GM23338 (cell line): Measurements from ENCODE around the gene GSN.

ENCODE experiments used
- CREB1 ChIP-seq: fragments of 250-450 bp; sonication (Bioruptor Pico); IDR thresholded peaks from 2 replicates; pipeline ENCODE4 v1.5.0; 2020; ENCODE audit warnings: low read depth, mild to moderate bottlenecking, moderate library complexity
- EZH2 ChIP-seq: fragments of 200-600 bp; sonication (generic); IDR thresholded peaks from one replicate; pipeline ENCODE4 v1.8.0; 2017; ENCODE audit warnings: antibody characterized with exemption, mild to moderate bottlenecking, low read depth; ENCODE audit not compliant: unreplicated experiment
- EZH2phosphoT487 ChIP-seq: fragments of 200-600 bp; sonication (generic); IDR thresholded peaks from one replicate; pipeline ENCODE4 v1.8.1; 2018; ENCODE audit warnings: antibody characterized with exemption; ENCODE audit not compliant: unreplicated experiment
- JUNB ChIP-seq: IDR thresholded peaks from one replicate; pipeline ENCODE4 v1.6.1; 2016; ENCODE audit warnings: antibody characterized with exemption; ENCODE audit not compliant: unreplicated experiment
- NANOG ChIP-seq: IDR thresholded peaks from 2 replicates; pipeline ENCODE4 v1.6.1; 2016; ENCODE audit warnings: antibody characterized with exemption, borderline replicate concordance
- POLR2AphosphoS5 ChIP-seq: IDR thresholded peaks from 2 replicates; pipeline ENCODE4 v1.6.1; 2016; ENCODE audit warnings: antibody characterized with exemption, low read depth
- TF ChIP-seq, protein P1 (sequence below), 2 experiments: fragments of 200-600 bp in 1 of 2; sonication (generic) in 1 of 2; conservative IDR thresholded peaks; 2 replicates each; pipeline versions ENCODE4 v1.5.1 to v1.6.1; 2016 to 2017; ENCODE audit warnings: antibody characterized with exemption in 2 of 2, low read depth in 2 of 2, mild to moderate bottlenecking in 2 of 2, moderate library complexity in 1 of 2

DNA sequence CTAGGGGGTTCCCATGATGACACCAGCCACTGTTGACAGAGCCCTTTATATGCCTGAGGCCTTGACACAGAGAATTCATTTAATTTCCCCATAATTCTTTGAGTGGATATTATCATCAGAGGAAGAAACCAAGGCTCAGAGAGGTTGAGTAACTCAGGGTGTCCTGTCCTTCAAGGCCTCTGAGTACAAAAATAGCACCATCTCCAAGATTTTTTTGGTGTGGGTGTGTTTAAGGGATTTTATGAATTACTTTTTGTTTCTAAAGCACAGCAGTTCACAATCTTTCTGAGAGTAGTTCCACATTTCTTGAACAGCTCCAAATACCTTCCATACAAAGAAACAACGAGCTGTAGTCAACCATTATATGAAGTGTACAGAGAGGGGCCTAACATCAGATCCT lies 6.2 kb upstream of the GSN start:
- no peak for TF ChIP-seq POLR2AphosphoS5
- TF ChIP-seq, protein P1, sequence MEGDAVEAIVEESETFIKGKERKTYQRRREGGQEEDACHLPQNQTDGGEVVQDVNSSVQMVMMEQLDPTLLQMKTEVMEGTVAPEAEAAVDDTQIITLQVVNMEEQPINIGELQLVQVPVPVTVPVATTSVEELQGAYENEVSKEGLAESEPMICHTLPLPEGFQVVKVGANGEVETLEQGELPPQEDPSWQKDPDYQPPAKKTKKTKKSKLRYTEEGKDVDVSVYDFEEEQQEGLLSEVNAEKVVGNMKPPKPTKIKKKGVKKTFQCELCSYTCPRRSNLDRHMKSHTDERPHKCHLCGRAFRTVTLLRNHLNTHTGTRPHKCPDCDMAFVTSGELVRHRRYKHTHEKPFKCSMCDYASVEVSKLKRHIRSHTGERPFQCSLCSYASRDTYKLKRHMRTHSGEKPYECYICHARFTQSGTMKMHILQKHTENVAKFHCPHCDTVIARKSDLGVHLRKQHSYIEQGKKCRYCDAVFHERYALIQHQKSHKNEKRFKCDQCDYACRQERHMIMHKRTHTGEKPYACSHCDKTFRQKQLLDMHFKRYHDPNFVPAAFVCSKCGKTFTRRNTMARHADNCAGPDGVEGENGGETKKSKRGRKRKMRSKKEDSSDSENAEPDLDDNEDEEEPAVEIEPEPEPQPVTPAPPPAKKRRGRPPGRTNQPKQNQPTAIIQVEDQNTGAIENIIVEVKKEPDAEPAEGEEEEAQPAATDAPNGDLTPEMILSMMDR (conservative IDR thresholded peaks at IDR 0.05; ENCODE audit: low read depth in 2 of 2): no peak
- no peak for TF ChIP-seq CREB1 (CRISPR knock-in tag)
- TF ChIP-seq EZH2: no peak
- TF ChIP-seq NANOG: no peak
- TF ChIP-seq EZH2phosphoT487: no peak
- no peak for TF ChIP-seq JUNB
